GM12891 (cell line): ENCODE measurements around the gene NRDE2. TPM values are rescaled to one million over a fixed set of nuclear protein-coding genes. Genes with fewer than 3 reads are reported as not detected.

Source experiments
- DNase-seq: peaks from one replicate; pipeline ENCODE4 v3.0.0; 2011; ENCODE audit warnings: low spot score; ENCODE audit not compliant: insufficient read length
- FAIRE-seq: peaks from 2 replicates; lab custom pipeline; 2011; peaks lifted over from hg19 to GRCh38; lab: Jason Lieb, UNC
- PAX5 ChIP-seq: IDR thresholded peaks from 2 replicates; pipeline ENCODE4 v1.6.1; 2011; ENCODE audit warnings: low read length, moderate library complexity, mild to moderate bottlenecking; ENCODE audit not compliant: insufficient read depth, severe bottlenecking
- POLR2A ChIP-seq: IDR thresholded peaks from 2 replicates; pipeline ENCODE4 v1.6.1; 2011; ENCODE audit warnings: low read depth, low read length, control low read depth
- POLR2AphosphoS5 ChIP-seq: IDR thresholded peaks from 2 replicates; pipeline ENCODE4 v1.6.1; 2011; ENCODE audit warnings: low read depth, low read length, control low read depth
- POU2F2 ChIP-seq: IDR thresholded peaks from 2 replicates; pipeline ENCODE4 v1.6.1; 2011; ENCODE audit warnings: low read depth, mild to moderate bottlenecking, control low read depth, low read length, moderate library complexity
- SPI1 ChIP-seq: IDR thresholded peaks from 2 replicates; pipeline ENCODE4 v1.6.1; 2011; ENCODE audit warnings: low read depth, low read length, control low read depth
- TAF1 ChIP-seq: IDR thresholded peaks from 2 replicates; pipeline ENCODE4 v1.6.1; 2011; ENCODE audit warnings: low read depth, low read length, control low read depth
- polyA plus RNA-seq: library from polyadenylated mRNA; unstranded; fragments of >200 nt; gene quantifications from one replicate; pipeline ENCODE4 v1.2.1, GENCODE V29; 2012; ENCODE audit warnings: low read depth, missing spikeins, inconsistent platforms; ENCODE audit not compliant: missing spikeins

Gene NRDE2, protein sequence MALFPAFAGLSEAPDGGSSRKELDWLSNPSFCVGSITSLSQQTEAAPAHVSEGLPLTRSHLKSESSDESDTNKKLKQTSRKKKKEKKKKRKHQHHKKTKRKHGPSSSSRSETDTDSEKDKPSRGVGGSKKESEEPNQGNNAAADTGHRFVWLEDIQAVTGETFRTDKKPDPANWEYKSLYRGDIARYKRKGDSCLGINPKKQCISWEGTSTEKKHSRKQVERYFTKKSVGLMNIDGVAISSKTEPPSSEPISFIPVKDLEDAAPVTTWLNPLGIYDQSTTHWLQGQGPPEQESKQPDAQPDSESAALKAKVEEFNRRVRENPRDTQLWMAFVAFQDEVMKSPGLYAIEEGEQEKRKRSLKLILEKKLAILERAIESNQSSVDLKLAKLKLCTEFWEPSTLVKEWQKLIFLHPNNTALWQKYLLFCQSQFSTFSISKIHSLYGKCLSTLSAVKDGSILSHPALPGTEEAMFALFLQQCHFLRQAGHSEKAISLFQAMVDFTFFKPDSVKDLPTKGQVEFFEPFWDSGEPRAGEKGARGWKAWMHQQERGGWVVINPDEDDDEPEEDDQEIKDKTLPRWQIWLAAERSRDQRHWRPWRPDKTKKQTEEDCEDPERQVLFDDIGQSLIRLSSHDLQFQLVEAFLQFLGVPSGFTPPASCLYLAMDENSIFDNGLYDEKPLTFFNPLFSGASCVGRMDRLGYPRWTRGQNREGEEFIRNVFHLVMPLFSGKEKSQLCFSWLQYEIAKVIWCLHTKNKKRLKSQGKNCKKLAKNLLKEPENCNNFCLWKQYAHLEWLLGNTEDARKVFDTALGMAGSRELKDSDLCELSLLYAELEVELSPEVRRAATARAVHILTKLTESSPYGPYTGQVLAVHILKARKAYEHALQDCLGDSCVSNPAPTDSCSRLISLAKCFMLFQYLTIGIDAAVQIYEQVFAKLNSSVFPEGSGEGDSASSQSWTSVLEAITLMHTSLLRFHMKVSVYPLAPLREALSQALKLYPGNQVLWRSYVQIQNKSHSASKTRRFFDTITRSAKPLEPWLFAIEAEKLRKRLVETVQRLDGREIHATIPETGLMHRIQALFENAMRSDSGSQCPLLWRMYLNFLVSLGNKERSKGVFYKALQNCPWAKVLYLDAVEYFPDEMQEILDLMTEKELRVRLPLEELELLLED
- 8.8 TPM for polyA plus RNA-seq

DNA sequence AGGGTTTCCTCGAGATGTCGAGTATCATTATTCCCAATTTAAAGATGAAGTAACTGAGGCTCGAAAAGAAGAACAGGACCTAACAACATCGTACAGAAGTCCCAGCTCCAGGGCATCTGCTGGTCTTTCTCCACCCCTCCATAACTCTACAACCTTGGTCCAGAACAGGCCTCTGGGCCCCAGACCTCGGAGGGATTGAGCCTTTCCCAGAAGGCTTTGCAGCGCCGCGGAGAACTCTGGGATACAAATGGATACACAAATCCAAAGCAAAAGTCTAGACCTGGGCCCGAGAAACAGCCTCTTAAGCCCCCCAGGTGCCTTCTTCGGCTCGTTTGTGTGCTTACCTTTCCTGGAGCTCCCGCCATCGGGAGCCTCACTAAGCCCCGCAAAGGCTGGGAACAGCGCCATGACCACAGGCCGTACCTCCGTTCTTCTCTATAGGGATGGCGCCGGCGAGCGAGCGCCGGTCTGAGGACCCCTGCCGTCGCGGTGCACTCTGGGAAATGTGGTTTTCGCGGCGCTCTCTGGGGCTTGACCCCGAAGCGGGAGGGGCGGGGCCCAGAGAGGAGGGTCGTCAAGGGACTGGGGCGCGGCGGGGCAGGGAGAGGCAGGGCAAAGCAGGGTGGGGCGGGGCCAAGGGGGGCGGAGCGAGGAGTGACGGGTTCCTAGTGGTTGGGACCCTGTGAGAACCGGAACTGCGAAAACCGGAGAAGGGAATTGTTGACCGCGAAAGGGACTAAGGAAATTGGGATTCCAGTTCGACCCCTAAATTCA is at the start of gene NRDE2:
TSS of gene NRDE2 (minus strand) at position 445 of the 774 bp plus-strand sequence. CDS start at position 408, 37 bp downstream.
- peak; percentile 98 for FAIRE-seq
- TF ChIP-seq PAX5 (peak; percentile 27), POLR2AphosphoS5 (peak; percentile 83), POLR2A (peak; percentile 68), SPI1 (peak; percentile 54), POU2F2 (no peak), TAF1 (peak; percentile 56; the same call in 1 of the 2 replicates)

DNA sequence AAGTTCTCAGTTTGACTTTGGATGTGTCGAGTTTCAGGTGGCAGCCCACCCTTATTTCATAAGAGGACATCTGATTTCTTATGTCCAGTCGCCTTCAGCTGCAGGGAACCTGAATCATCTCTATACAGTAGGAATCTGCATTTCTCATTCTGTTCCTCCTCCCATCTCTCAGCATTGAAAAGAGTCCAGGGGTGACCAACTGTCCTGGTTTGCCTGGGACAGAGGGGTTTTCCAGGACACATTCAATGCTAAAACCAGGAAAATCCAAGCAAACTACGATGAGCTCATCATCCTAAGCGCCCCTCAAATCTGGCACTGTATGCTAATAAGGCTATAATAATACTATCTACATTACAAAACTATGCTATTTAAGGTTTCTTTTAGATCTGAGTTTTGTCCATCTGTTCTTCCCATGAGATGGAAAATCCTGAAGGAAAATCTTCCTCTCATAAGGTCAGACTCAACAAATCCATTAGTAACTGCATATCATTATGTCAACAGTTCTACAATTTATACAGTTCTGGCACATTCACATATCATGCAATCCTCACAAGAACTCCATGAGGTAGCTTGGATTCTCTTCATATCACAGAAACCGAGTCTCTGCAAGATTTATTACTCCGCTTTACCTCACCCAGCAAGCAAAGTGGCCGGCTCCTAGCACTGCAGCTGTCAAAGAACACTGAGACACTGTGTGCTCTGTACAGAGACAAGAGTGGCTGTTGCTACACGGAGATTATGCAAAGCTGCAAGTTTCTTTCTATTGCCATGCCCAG is 49.5 kb upstream of the NRDE2 start:
- TF ChIP-seq POU2F2 (no peak), PAX5 (no peak), SPI1 (no peak), TAF1 (no peak), POLR2A (no peak), POLR2AphosphoS5 (no peak)
- DNase-seq = no peak
- FAIRE-seq = peak; percentile 59

More for the DNA sequence above, at the start of gene NRDE2:
- DNase-seq = peak; percentile 82

DNA sequence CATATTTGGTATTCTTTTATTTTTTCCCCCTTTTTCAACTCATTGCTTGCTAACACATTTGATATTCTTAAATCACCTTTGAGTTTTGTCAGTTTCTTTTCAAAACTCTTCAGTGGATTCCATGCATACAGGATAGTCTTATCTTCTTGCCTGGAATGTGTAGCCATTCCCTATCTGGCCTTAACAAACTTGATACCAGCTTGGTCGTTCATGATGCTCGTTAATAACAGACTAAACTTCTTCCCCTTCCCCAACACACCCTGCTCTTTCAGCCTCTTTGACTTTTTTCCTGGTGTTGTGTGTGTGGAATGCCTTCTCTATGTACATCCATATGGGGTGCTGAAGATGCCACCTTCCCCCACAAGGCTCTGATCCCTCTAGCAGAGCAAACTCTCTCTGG is 47.4 kb upstream of the NRDE2 start:
- no peak for DNase-seq
- no peak for TF ChIP-seq POLR2AphosphoS5
- TF ChIP-seq POLR2A = no peak
- TF ChIP-seq SPI1 = no peak
- no peak for TF ChIP-seq POU2F2
- no peak for TF ChIP-seq TAF1
- no peak for TF ChIP-seq PAX5
- FAIRE-seq = no peak

DNA sequence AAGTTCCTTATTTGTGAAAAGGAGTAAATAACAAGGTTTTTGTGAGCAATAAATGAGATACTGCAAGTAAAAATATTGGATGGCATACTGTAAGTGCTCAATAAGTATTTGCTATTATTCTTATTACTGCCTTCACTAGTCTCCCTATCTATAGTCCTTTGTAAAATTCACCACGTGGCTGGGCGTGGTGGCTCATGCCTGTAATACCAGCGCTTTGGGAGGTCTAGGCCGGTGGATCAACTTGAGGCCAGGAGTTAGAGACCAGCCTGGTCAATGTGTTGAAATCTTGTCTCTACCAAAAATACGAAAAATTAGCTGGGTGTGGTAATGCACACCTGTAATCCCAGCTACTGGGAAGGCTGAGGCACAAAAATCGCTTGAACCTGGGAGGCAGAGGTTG is 46.5 kb upstream of the NRDE2 start:
- no peak for DNase-seq
- TF ChIP-seq POLR2AphosphoS5 (no peak), POU2F2 (no peak), SPI1 (no peak), TAF1 (no peak), POLR2A (no peak), PAX5 (no peak)
- no peak for FAIRE-seq

DNA sequence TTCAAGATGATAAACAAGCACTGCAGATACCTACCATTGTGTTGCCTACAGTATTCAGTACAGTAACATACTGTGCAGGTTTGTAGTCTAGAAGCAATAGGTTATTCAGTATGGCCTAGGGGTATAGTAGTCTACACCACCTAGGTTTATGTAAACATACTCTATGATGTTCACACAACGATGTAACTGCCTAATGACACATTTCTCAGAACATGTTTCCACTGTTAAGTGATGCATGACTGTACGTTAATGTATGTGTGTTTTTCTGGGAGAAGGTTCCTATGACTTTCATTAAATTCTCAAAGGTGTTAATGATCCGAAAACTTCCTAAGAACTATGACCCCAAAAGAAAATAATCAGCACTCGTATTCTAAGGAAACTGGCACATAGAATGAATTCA is 44.2 kb upstream of the NRDE2 start:
- no peak for FAIRE-seq
- DNase-seq = no peak
- TF ChIP-seq SPI1 (no peak), POU2F2 (no peak), PAX5 (no peak), TAF1 (no peak), POLR2A (no peak), POLR2AphosphoS5 (no peak)

DNA sequence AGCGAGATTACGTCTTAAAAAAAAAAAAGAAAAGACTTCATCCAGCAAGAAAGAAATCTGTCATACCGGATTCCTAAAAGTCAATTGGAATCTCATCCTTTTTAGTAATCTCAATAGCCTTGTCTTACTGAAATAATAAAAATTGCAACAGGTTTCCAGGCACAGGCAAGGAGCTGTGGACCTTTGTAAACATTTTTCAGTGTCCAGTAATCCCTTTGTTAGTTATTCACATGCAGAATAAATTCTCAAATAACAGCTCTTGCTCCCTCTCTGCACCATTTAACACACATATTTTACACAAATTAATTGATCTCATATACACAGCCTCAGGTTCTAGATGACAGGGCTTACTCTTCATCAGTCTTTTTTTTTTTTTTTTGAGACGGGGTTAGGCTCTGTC is 43.1 kb upstream of the NRDE2 start:
- no peak for FAIRE-seq
- TF ChIP-seq POLR2A (no peak), SPI1 (no peak), POU2F2 (no peak), POLR2AphosphoS5 (no peak), TAF1 (no peak), PAX5 (no peak)

DNA sequence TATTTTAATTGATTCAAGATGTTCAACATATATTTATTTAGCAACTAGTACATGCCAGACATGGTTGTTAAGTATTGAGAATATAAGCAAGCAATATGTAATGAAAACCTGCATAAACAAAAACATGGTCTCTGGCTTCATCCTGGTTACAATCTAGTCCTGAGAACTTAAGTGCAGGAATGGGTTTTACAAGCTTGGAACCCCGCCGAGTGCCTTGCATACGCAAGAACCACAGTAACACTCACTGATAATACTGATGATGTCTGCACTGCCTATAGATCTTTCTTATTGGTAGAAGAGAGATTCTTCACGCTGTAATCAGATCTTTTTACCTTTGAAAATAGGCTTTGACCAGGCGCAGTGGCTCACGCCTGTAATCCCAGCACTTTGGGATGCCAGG is 42.1 kb upstream of the NRDE2 start:
- FAIRE-seq = no peak
- no peak for DNase-seq
- no peak for TF ChIP-seq POU2F2
- TF ChIP-seq SPI1 = no peak
- no peak for TF ChIP-seq POLR2A
- no peak for TF ChIP-seq PAX5
- TF ChIP-seq POLR2AphosphoS5 = no peak
- TF ChIP-seq TAF1 = no peak

More for the DNA sequence above, 43.1 kb upstream of the NRDE2 start:
- DNase-seq = no peak
